GM23338 (cell line): ENCODE results near the gene MUC5B. TPM values are rescaled to one million over a fixed set of nuclear protein-coding genes. Genes with fewer than 3 reads are reported as not detected.

Experiments used
- ATAC-seq: fragments of 200-7000 bp; cut with Tn5 transposase; 3 replicates; pipeline ENCODE4 v1.9.1; 2020
- DNase-seq: peaks from one replicate; pipeline ENCODE4 v3.0.0-alpha.2; 2015; ENCODE audit warnings: low spot score
- H2AFZ ChIP-seq: fragments of 200-600 bp; sonication (generic); 2 replicates; pipeline ENCODE4 v1.8.0; 2016; ENCODE audit warnings: antibody characterized with exemption, mild to moderate bottlenecking, moderate library complexity
- H3F3A ChIP-seq: fragments of 200-600 bp; sonication (generic); replicated peaks from 2 replicates; pipeline ENCODE4 v1.8.0; 2017; ENCODE audit warnings: antibody characterized with exemption, mixed run types, low read depth
- H3K27ac ChIP-seq: fragments of 200-600 bp; sonication (generic); 2 replicates; pipeline ENCODE4 v1.6.1; 2016; ENCODE audit warnings: low read depth
- H3K27me3 ChIP-seq: fragments of 200-600 bp; sonication (generic); 2 replicates; pipeline ENCODE4 v1.8.0; 2016; ENCODE audit warnings: mild to moderate bottlenecking, mixed run types, moderate library complexity; ENCODE audit not compliant: insufficient read depth
- H3K36me3 ChIP-seq: fragments of 200-600 bp; sonication (generic); 2 replicates; pipeline ENCODE4 v1.8.0; 2016; ENCODE audit warnings: mild to moderate bottlenecking; ENCODE audit not compliant: insufficient read depth
- H3K4me1 ChIP-seq: fragments of 200-600 bp; sonication (generic); 2 replicates; pipeline ENCODE4 v1.8.0; 2016; ENCODE audit warnings: mild to moderate bottlenecking, moderate library complexity; ENCODE audit not compliant: insufficient read depth
- H3K4me2 ChIP-seq: fragments of 200-600 bp; sonication (generic); 2 replicates; pipeline ENCODE4 v1.7.1; 2017; ENCODE audit warnings: mixed run types
- H3K4me3 ChIP-seq: fragments of 200-600 bp; sonication (generic); 2 replicates; pipeline ENCODE4 v1.6.1; 2016; ENCODE audit warnings: mixed run types
- H3K79me2 ChIP-seq: fragments of 200-600 bp; sonication (generic); replicated peaks from 2 replicates; pipeline ENCODE4 v1.8.0; 2017; ENCODE audit warnings: mild to moderate bottlenecking; ENCODE audit not compliant: insufficient read depth
- H3K9me2 ChIP-seq: fragments of 200-600 bp; sonication (generic); 2 replicates; pipeline ENCODE4 v1.8.0; 2017; ENCODE audit not compliant: insufficient read depth
- H4K20me1 ChIP-seq: fragments of 200-600 bp; sonication (generic); replicated peaks from 2 replicates; pipeline ENCODE4 v1.8.0; 2017; ENCODE audit warnings: mild to moderate bottlenecking; ENCODE audit not compliant: insufficient read depth
- H3K27ac Mint-ChIP-seq: 2 replicates; pipeline ENCODE4 v1.8.0; 2020; ENCODE audit warnings: inconsistent platforms, mild to moderate bottlenecking, moderate library complexity, mixed read lengths
- H3K27me3 Mint-ChIP-seq: 3 replicates; pipeline ENCODE4 v1.8.0; 2022; ENCODE audit warnings: low read depth, mild to moderate bottlenecking, moderate library complexity, mixed read lengths, inconsistent platforms; ENCODE audit not compliant: insufficient read depth, poor library complexity
- H3K36me3 Mint-ChIP-seq: 3 replicates; pipeline ENCODE4 v1.8.0; 2021; ENCODE audit warnings: low read depth, mild to moderate bottlenecking, inconsistent platforms, moderate library complexity, mixed read lengths
- H3K4me1 Mint-ChIP-seq: 3 replicates; pipeline ENCODE4 v1.8.0; 2020; ENCODE audit warnings: mild to moderate bottlenecking, inconsistent platforms, mixed read lengths
- H3K4me3 Mint-ChIP-seq: 3 replicates; pipeline ENCODE4 v1.8.0; 2021; ENCODE audit warnings: moderate library complexity, mild to moderate bottlenecking, inconsistent platforms, mixed read lengths
- H3K9me3 Mint-ChIP-seq: 3 replicates; pipeline ENCODE4 v1.8.0; 2020; ENCODE audit warnings: moderate library complexity, mild to moderate bottlenecking, inconsistent platforms, mixed read lengths
- CREB1 ChIP-seq: fragments of 250-450 bp; sonication (Bioruptor Pico); IDR thresholded peaks from 2 replicates; pipeline ENCODE4 v1.5.0; 2020; ENCODE audit warnings: low read depth, mild to moderate bottlenecking, moderate library complexity
- ETS1 ChIP-seq: IDR thresholded peaks from 2 replicates; pipeline ENCODE4 v1.6.1; 2016; ENCODE audit warnings: antibody characterized with exemption
- EZH2 ChIP-seq: fragments of 200-600 bp; sonication (generic); IDR thresholded peaks from one replicate; pipeline ENCODE4 v1.8.0; 2017; ENCODE audit warnings: antibody characterized with exemption, mild to moderate bottlenecking, low read depth; ENCODE audit not compliant: unreplicated experiment
- EZH2phosphoT487 ChIP-seq: fragments of 200-600 bp; sonication (generic); IDR thresholded peaks from one replicate; pipeline ENCODE4 v1.8.1; 2018; ENCODE audit warnings: antibody characterized with exemption; ENCODE audit not compliant: unreplicated experiment
- JUNB ChIP-seq: IDR thresholded peaks from one replicate; pipeline ENCODE4 v1.6.1; 2016; ENCODE audit warnings: antibody characterized with exemption; ENCODE audit not compliant: unreplicated experiment
- NANOG ChIP-seq: IDR thresholded peaks from 2 replicates; pipeline ENCODE4 v1.6.1; 2016; ENCODE audit warnings: antibody characterized with exemption, borderline replicate concordance
- POLR2AphosphoS5 ChIP-seq: IDR thresholded peaks from 2 replicates; pipeline ENCODE4 v1.6.1; 2016; ENCODE audit warnings: antibody characterized with exemption, low read depth
- REST ChIP-seq: IDR thresholded peaks from one replicate; pipeline ENCODE4 v1.6.1; 2018; ENCODE audit warnings: antibody characterized with exemption; ENCODE audit not compliant: unreplicated experiment
- STAT1 ChIP-seq: IDR thresholded peaks from one replicate; pipeline ENCODE4 v1.6.1; 2016; ENCODE audit warnings: antibody characterized with exemption; ENCODE audit not compliant: unreplicated experiment
- ZNF114 ChIP-seq: fragments of 250-450 bp; sonication (Bioruptor Pico); IDR thresholded peaks from 2 replicates; pipeline ENCODE4 v1.5.0; 2020; ENCODE audit warnings: mild to moderate bottlenecking, moderate library complexity
- ZNF331 ChIP-seq: fragments of 250-450 bp; sonication (Bioruptor Pico); IDR thresholded peaks from 2 replicates; pipeline ENCODE4 v1.5.0; 2020; ENCODE audit warnings: low read depth, mild to moderate bottlenecking, moderate library complexity
- polyA plus RNA-seq: library from polyadenylated mRNA; unstranded; fragments of >200 nt; fragmentation: Nextera tagmentation; extraction: Ambion mirVana; gene quantifications from 2 replicates; pipeline ENCODE4 v1.2.1, GENCODE V29; 2016
- total RNA-seq: library from RNA; depleted of rRNA; stranded (reverse); fragments of >200 nt; shearing (Covaris generic); gene quantifications from 2 replicates; pipeline ENCODE4 v1.2.3, GENCODE V29; 2014
- TF ChIP-seq, protein P1 (sequence below), 2 experiments: fragments of 200-600 bp in 1 of 2; sonication (generic) in 1 of 2; conservative IDR thresholded peaks; 2 replicates each; pipeline versions ENCODE4 v1.5.1 to v1.6.1; 2016 to 2017; ENCODE audit warnings: antibody characterized with exemption in 2 of 2, low read depth in 2 of 2, mild to moderate bottlenecking in 2 of 2, moderate library complexity in 1 of 2
- TF ChIP-seq, protein P2 (sequence below): fragments of 250-450 bp; sonication (Bioruptor Pico); IDR thresholded peaks from 2 replicates; pipeline ENCODE4 v1.5.0; 2020; ENCODE audit warnings: mild to moderate bottlenecking, moderate library complexity

The MUC5B gene
- total and polyA plus RNA-seq, 2 experiments from 2014 or later = 0.18 to 0.90 TPM

- H3K4me3 Mint-ChIP-seq = no peak overlapping the region
- Histone ChIP-seq H3K27me3 (no peaks in the 10 kb centered on the region), H3K36me3 (no peaks in the 10 kb centered on the region), H3K9me2 (no peaks in the 10 kb centered on the region), H2AFZ (no peak overlapping the region), H3K79me2 (no peaks in the 10 kb centered on the region), H3K4me2 (no peak overlapping the region), H3K4me1 (no peaks in the 10 kb centered on the region), H4K20me1 (no peaks in the 10 kb centered on the region), H3K4me3 (no peak overlapping the region), H3K27ac (no peak overlapping the region), H3F3A (no peaks in the 10 kb centered on the region)
- H3K27me3 Mint-ChIP-seq = peaks cover 6% of the 10 kb centered on the region
- no peak for TF ChIP-seq STAT1
- no peak for TF ChIP-seq JUNB
- TF ChIP-seq EZH2 = no peak
- TF ChIP-seq EZH2phosphoT487 = no peak
- TF ChIP-seq CREB1 (CRISPR knock-in tag) = no peak
- TF ChIP-seq POLR2AphosphoS5 = no peak
- TF ChIP-seq, protein P1, sequence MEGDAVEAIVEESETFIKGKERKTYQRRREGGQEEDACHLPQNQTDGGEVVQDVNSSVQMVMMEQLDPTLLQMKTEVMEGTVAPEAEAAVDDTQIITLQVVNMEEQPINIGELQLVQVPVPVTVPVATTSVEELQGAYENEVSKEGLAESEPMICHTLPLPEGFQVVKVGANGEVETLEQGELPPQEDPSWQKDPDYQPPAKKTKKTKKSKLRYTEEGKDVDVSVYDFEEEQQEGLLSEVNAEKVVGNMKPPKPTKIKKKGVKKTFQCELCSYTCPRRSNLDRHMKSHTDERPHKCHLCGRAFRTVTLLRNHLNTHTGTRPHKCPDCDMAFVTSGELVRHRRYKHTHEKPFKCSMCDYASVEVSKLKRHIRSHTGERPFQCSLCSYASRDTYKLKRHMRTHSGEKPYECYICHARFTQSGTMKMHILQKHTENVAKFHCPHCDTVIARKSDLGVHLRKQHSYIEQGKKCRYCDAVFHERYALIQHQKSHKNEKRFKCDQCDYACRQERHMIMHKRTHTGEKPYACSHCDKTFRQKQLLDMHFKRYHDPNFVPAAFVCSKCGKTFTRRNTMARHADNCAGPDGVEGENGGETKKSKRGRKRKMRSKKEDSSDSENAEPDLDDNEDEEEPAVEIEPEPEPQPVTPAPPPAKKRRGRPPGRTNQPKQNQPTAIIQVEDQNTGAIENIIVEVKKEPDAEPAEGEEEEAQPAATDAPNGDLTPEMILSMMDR (conservative IDR thresholded peaks at IDR 0.05; ENCODE audit: low read depth in 2 of 2) = no peak
- no peak for TF ChIP-seq REST
- TF ChIP-seq, protein P2, sequence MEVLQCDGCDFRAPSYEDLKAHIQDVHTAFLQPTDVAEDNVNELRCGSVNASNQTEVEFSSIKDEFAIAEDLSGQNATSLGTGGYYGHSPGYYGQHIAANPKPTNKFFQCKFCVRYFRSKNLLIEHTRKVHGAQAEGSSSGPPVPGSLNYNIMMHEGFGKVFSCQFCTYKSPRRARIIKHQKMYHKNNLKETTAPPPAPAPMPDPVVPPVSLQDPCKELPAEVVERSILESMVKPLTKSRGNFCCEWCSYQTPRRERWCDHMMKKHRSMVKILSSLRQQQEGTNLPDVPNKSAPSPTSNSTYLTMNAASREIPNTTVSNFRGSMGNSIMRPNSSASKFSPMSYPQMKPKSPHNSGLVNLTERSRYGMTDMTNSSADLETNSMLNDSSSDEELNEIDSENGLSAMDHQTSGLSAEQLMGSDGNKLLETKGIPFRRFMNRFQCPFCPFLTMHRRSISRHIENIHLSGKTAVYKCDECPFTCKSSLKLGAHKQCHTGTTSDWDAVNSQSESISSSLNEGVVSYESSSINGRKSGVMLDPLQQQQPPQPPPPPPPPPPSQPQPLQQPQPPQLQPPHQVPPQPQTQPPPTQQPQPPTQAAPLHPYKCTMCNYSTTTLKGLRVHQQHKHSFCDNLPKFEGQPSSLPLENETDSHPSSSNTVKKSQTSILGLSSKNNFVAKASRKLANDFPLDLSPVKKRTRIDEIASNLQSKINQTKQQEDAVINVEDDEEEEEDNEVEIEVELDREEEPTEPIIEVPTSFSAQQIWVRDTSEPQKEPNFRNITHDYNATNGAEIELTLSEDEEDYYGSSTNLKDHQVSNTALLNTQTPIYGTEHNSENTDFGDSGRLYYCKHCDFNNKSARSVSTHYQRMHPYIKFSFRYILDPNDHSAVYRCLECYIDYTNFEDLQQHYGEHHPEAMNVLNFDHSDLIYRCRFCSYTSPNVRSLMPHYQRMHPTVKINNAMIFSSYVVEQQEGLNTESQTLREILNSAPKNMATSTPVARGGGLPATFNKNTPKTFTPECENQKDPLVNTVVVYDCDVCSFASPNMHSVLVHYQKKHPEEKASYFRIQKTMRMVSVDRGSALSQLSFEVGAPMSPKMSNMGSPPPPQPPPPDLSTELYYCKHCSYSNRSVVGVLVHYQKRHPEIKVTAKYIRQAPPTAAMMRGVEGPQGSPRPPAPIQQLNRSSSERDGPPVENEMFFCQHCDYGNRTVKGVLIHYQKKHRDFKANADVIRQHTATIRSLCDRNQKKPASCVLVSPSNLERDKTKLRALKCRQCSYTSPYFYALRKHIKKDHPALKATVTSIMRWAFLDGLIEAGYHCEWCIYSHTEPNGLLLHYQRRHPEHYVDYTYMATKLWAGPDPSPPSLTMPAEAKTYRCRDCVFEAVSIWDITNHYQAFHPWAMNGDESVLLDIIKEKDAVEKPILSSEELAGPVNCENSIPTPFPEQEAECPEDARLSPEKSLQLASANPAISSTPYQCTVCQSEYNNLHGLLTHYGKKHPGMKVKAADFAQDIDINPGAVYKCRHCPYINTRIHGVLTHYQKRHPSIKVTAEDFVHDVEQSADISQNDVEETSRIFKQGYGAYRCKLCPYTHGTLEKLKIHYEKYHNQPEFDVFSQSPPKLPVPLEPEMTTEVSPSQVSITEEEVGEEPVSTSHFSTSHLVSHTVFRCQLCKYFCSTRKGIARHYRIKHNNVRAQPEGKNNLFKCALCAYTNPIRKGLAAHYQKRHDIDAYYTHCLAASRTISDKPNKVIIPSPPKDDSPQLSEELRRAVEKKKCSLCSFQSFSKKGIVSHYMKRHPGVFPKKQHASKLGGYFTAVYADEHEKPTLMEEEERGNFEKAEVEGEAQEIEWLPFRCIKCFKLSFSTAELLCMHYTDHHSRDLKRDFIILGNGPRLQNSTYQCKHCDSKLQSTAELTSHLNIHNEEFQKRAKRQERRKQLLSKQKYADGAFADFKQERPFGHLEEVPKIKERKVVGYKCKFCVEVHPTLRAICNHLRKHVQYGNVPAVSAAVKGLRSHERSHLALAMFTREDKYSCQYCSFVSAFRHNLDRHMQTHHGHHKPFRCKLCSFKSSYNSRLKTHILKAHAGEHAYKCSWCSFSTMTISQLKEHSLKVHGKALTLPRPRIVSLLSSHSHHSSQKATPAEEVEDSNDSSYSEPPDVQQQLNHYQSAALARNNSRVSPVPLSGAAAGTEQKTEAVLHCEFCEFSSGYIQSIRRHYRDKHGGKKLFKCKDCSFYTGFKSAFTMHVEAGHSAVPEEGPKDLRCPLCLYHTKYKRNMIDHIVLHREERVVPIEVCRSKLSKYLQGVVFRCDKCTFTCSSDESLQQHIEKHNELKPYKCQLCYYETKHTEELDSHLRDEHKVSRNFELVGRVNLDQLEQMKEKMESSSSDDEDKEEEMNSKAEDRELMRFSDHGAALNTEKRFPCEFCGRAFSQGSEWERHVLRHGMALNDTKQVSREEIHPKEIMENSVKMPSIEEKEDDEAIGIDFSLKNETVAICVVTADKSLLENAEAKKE (CRISPR knock-in tag) = no peak
- TF ChIP-seq ZNF114 (CRISPR knock-in tag) = no peak
- TF ChIP-seq NANOG = no peak
- TF ChIP-seq ETS1 = no peak
- no peak for TF ChIP-seq ZNF331 (CRISPR knock-in tag)
- no peaks in the 10 kb centered on the region; the same call in 1 of the 3 replicates for H3K9me3 Mint-ChIP-seq
- ATAC-seq (no peak), DNase-seq (no peak)
- no peaks in the 10 kb centered on the region for H3K4me1 Mint-ChIP-seq
- no peak overlapping the region for H3K27ac Mint-ChIP-seq
- no peaks in the 10 kb centered on the region for H3K36me3 Mint-ChIP-seq
These were observed 27.7 kb upstream of the MUC5B start for GRCh38 chr11:1194977-1195681.
